Endothelial cell (in vitro differentiated cells): ENCODE results near the gene PGAM2. TPM values are rescaled to one million over a fixed set of nuclear protein-coding genes. Genes with fewer than 3 reads are reported as not detected.

Experiments used
- DNase-seq: peaks from one replicate; pipeline ENCODE4 v3.0.0; 2021; ENCODE audit warnings: low spot score
- H3K27ac Mint-ChIP-seq: one replicate; pipeline ENCODE4 v1.8.0; 2021; ENCODE audit warnings: mixed read lengths, inconsistent platforms; ENCODE audit not compliant: unreplicated experiment
- H3K27me3 Mint-ChIP-seq: one replicate; pipeline ENCODE4 v1.8.0; 2021; ENCODE audit warnings: mild to moderate bottlenecking, moderate library complexity, mixed read lengths, inconsistent platforms; ENCODE audit not compliant: unreplicated experiment
- H3K36me3 Mint-ChIP-seq: one replicate; pipeline ENCODE4 v1.8.0; 2021; ENCODE audit warnings: mild to moderate bottlenecking, low read depth, mixed read lengths, inconsistent platforms; ENCODE audit not compliant: unreplicated experiment
- H3K4me1 Mint-ChIP-seq: one replicate; pipeline ENCODE4 v1.8.0; 2021; ENCODE audit warnings: mild to moderate bottlenecking, mixed read lengths, inconsistent platforms; ENCODE audit not compliant: unreplicated experiment
- H3K4me3 Mint-ChIP-seq: one replicate; pipeline ENCODE4 v1.8.0; 2021; ENCODE audit warnings: mild to moderate bottlenecking, mixed read lengths, inconsistent platforms; ENCODE audit not compliant: unreplicated experiment
- H3K9me3 Mint-ChIP-seq: one replicate; pipeline ENCODE4 v1.8.0; 2021; ENCODE audit warnings: mixed read lengths, inconsistent platforms; ENCODE audit not compliant: unreplicated experiment
- total RNA-seq: library from RNA; stranded (reverse); fragmentation: NEBNext Ultra II Directional; extraction: Animal tissue kit (Norgen Biotek cat#: 25700); gene quantifications from one replicate; pipeline ENCODE4 v1.2.1, GENCODE V29; 2021; ENCODE audit not compliant: unreplicated experiment
- TF ChIP-seq, protein P1 (sequence below): fragments of 200-600 bp; sonication (generic); IDR thresholded peaks from one replicate; pipeline ENCODE4 v1.5.0; 2021; ENCODE audit warnings: antibody characterized with exemption; ENCODE audit not compliant: unreplicated experiment

The PGAM2 gene
- total RNA-seq, 1 donor from 2014 or later, result not detected

DNA sequence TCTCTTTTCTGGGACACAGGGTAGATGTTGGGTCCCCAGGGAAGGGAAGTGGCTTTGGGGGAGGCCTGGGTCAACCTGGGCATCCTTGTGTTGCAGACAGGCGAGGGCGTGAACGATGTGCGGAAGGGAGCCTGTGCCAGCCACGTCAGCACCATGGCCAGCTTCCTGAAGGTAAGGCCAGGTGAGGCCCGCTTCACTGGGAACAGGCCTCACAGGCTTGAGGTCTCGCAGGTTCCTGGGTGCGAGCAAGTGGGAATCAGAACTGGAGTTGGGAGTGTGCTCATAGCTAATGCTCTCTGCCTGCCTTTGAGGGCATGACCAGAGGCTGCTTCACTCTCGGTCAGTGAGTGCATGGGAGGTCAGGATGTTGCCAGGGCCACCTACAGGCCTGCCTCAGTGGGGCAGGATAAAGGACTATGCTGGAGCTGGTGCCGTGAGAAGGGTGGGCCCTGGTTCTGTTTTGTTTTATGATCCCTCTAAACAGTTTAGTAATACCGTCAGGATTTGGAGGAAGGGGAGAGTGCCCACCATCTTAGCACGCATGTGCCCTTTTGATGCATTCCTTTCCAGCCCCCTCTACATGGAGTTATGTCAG lies 12.5 kb downstream of the PGAM2 start:
- DNase-seq, result no peak
- peak overlapping the region; percentile 70 for H3K4me3 Mint-ChIP-seq
- peaks cover 10% of the 10 kb centered on the region for H3K4me1 Mint-ChIP-seq
- TF ChIP-seq, protein P1, sequence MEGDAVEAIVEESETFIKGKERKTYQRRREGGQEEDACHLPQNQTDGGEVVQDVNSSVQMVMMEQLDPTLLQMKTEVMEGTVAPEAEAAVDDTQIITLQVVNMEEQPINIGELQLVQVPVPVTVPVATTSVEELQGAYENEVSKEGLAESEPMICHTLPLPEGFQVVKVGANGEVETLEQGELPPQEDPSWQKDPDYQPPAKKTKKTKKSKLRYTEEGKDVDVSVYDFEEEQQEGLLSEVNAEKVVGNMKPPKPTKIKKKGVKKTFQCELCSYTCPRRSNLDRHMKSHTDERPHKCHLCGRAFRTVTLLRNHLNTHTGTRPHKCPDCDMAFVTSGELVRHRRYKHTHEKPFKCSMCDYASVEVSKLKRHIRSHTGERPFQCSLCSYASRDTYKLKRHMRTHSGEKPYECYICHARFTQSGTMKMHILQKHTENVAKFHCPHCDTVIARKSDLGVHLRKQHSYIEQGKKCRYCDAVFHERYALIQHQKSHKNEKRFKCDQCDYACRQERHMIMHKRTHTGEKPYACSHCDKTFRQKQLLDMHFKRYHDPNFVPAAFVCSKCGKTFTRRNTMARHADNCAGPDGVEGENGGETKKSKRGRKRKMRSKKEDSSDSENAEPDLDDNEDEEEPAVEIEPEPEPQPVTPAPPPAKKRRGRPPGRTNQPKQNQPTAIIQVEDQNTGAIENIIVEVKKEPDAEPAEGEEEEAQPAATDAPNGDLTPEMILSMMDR, result no peak
- no peak overlapping the region for H3K27ac Mint-ChIP-seq
- H3K27me3 Mint-ChIP-seq, result peaks cover 6% of the 10 kb centered on the region
- H3K9me3 Mint-ChIP-seq, result no peaks in the 10 kb centered on the region
- H3K36me3 Mint-ChIP-seq, result peaks cover 5% of the 10 kb centered on the region

- H3K27ac Mint-ChIP-seq, result no peak overlapping the region
- no peak overlapping the region for H3K4me3 Mint-ChIP-seq
- H3K4me1 Mint-ChIP-seq, result peaks cover 13% of the 10 kb centered on the region
- no peak for DNase-seq
- no peaks in the 10 kb centered on the region for H3K36me3 Mint-ChIP-seq
- TF ChIP-seq, protein P1, result no peak
- no peaks in the 10 kb centered on the region for H3K9me3 Mint-ChIP-seq
- peaks cover 6% of the 10 kb centered on the region for H3K27me3 Mint-ChIP-seq
Observed at GRCh38 chr7:44051611-44052220, 13.7 kb downstream of the PGAM2 start.

GRCh38 chr7:44050915-44051560 lies 14.3 kb downstream of the PGAM2 start:
- Mint-ChIP-seq H3K9me3 (no peaks in the 10 kb centered on the region), H3K4me3 (no peak overlapping the region), H3K36me3 (peaks cover 4% of the 10 kb centered on the region), H3K4me1 (peaks cover 19% of the 10 kb centered on the region), H3K27ac (no peak overlapping the region), H3K27me3 (peaks cover 6% of the 10 kb centered on the region)
- TF ChIP-seq, protein P1, result no peak
- no peak for DNase-seq

DNA sequence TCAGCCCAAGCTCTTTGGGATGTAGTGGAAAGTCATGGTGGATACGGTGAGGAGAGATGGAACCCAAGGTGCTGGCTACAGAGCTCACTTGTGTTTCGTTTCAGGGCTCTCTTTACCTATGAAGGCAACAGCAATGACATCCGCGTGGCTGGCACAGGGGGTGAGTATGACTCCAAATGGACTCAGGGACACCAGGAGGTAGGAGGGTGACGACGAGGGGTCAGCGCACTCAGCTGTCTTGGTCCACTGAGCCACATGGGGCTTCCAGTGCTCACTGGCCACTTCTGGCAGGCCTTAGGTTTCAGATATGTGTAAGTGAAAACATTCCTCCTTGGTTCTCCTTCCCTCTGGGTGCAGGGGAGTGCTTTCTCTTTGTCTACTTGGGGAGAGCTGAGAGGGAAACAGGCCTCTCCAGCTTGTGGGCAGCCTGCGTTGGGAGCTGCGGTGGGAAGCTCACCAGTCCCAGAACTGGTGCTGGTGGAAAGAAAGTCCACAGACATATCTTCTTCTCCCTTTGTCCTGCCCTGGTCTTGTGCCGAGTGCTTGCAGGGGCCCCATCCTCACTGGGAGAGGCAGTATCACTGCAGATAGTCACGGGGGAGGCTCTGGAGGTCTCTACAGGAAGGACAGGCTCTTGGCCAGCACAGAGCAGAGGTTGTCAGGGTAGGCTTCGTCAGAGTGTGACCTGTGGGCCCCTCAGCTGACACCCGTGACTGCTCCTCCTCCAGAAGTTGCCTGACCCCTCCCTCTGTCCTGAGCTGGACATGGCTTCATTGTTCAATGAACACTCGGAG lies 15.0 kb downstream of the PGAM2 start:
- Mint-ChIP-seq H3K27me3 (peaks cover 6% of the 10 kb centered on the region), H3K4me3 (peak overlapping the region; percentile 31), H3K27ac (no peak overlapping the region), H3K36me3 (peaks cover 7% of the 10 kb centered on the region), H3K9me3 (no peaks in the 10 kb centered on the region), H3K4me1 (peaks cover 26% of the 10 kb centered on the region)
- no peak for DNase-seq
- TF ChIP-seq, protein P1, result no peak
